KMS-11 (cell line): ENCODE measurements around the gene FADS3.

Experiments
- H2AFZ ChIP-seq: fragments of 200-600 bp; sonication (generic); 2 replicates; pipeline ENCODE4 v1.6.1; 2016; ENCODE audit warnings: antibody characterized with exemption, mixed run types, low read depth
- H3K27ac ChIP-seq: fragments of 200-600 bp; sonication (generic); 2 replicates; pipeline ENCODE4 v1.6.1; 2016; ENCODE audit warnings: mild to moderate bottlenecking, mixed run types
- H3K27me3 ChIP-seq: fragments of 200-600 bp; sonication (generic); 2 replicates; pipeline ENCODE4 v1.6.1; 2017; ENCODE audit warnings: mild to moderate bottlenecking, low read depth, mixed run types, moderate library complexity; ENCODE audit not compliant: insufficient read depth
- H3K36me3 ChIP-seq: fragments of 200-600 bp; sonication (generic); 2 replicates; pipeline ENCODE4 v1.6.1; 2017; ENCODE audit warnings: mild to moderate bottlenecking, mixed run types; ENCODE audit not compliant: insufficient read depth
- H3K4me1 ChIP-seq: fragments of 200-600 bp; sonication (generic); 2 replicates; pipeline ENCODE4 v1.6.1; 2016; ENCODE audit warnings: mild to moderate bottlenecking, low read depth, mixed run types; ENCODE audit not compliant: poor library complexity, severe bottlenecking
- H3K4me2 ChIP-seq: fragments of 200-600 bp; sonication (generic); 2 replicates; pipeline ENCODE4 v1.7.0; 2016; ENCODE audit warnings: mild to moderate bottlenecking, mixed run types
- H3K4me3 ChIP-seq: fragments of 200-600 bp; sonication (generic); IDR thresholded peaks from 2 replicates; pipeline ENCODE4 v1.6.1; 2017; ENCODE audit warnings: low read depth, low read length, mixed read lengths; ENCODE audit not compliant: insufficient read depth
- H3K79me2 ChIP-seq: fragments of 200-600 bp; sonication (generic); 2 replicates; pipeline ENCODE4 v1.6.1; 2016; ENCODE audit warnings: low read depth, mixed run types; ENCODE audit not compliant: insufficient read depth
- H3K9ac ChIP-seq: fragments of 200-600 bp; sonication (generic); 2 replicates; pipeline ENCODE4 v1.6.1; 2016; ENCODE audit warnings: mild to moderate bottlenecking, mixed run types
- H4K20me1 ChIP-seq: fragments of 200-600 bp; sonication (generic); 2 replicates; pipeline ENCODE4 v1.6.1; 2016; ENCODE audit warnings: mild to moderate bottlenecking, mixed run types; ENCODE audit not compliant: insufficient read depth
- CTCF ChIP-seq: fragments of 200-600 bp; sonication (generic); conservative IDR thresholded peaks from 2 replicates; pipeline ENCODE4 v1.6.1; 2017; ENCODE audit warnings: low read depth, mild to moderate bottlenecking, antibody characterized with exemption, low read length, moderate library complexity, mixed read lengths

FADS3 gene

DNA sequence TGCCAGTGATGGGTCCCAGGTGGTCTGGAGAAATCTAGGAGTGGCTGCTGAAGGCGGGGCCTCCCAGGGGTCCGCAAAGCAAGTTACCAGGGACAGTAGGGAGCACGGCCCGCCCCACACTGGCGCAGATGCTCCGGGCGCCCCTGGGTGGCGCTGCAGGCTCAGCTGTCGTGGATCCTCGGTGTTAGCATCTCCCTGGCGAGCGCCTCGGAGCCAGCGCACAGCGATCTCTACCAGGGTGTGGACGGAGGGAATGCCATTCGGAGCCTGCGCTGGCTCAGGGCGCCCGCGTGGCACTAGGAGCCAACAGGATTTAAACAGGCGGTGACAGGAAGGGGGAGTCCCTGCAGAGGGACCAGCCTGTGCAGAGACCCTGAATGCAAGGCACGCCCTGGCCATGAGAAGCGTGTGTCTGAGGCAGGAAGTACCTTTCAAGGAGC, 20.2 kb downstream of the FADS3 start:
- TF ChIP-seq CTCF: peak; percentile 91
- no peak overlapping the region for H3K4me3 ChIP-seq
- no peaks in the 10 kb centered on the region for H3K27me3 ChIP-seq

DNA sequence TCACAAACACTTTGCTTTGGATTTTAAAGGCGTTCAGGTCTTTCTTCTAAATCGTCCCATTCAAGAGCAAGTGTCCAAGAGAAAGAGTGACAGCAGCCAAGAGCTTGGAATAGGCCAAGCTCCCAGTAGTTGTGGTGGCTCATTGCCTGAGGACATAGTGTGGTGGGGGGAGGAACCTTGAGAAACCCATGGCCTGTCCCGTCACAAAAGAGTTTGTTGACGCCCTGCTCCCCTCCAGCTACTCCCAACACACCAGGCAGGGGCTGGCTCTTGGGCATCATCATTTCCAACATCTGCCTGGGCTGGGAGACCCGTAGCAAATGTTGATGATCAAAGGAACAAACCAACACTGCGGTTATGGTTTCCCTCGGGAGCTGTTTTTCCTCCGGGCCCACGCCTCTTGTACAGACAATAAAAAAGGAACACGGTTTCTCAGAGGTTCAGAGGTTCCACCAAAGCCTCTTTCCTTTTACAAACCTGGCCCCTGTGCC, 20.8 kb downstream of the FADS3 start:
- Histone ChIP-seq H3K4me3 (no peak overlapping the region), H3K4me2 (no peak overlapping the region; the same call in 1 of the 2 replicates), H3K79me2 (no peaks in the 10 kb centered on the region), H4K20me1 (no peaks in the 10 kb centered on the region), H3K36me3 (no peaks in the 10 kb centered on the region), H3K4me1 (no peaks in the 10 kb centered on the region), H3K9ac (no peak overlapping the region), H3K27me3 (no peaks in the 10 kb centered on the region), H3K27ac (no peak overlapping the region), H2AFZ (peak overlapping the region; percentile 89; the same call in 1 of the 2 replicates)
- no peak for TF ChIP-seq CTCF

More for the DNA sequence above, 20.2 kb downstream of the FADS3 start:
- H3K36me3 ChIP-seq: no peaks in the 10 kb centered on the region
- H3K4me2 ChIP-seq: peak overlapping the region; percentile 60; the same call in 1 of the 2 replicates
- no peaks in the 10 kb centered on the region for H4K20me1 ChIP-seq
- peak overlapping the region; percentile 89; the same call in 1 of the 2 replicates for H2AFZ ChIP-seq
- H3K27ac ChIP-seq: no peak overlapping the region
- no peaks in the 10 kb centered on the region for H3K79me2 ChIP-seq
- no peaks in the 10 kb centered on the region for H3K4me1 ChIP-seq
- H3K9ac ChIP-seq: no peak overlapping the region

GRCh38 chr11:61869708-61870451, 21.5 kb downstream of the FADS3 start:
- no peaks in the 10 kb centered on the region for H3K27me3 ChIP-seq
- H3K4me3 ChIP-seq: no peak overlapping the region
- H2AFZ ChIP-seq: no peak overlapping the region
- no peak overlapping the region for H3K4me2 ChIP-seq
- H4K20me1 ChIP-seq: no peaks in the 10 kb centered on the region
- no peaks in the 10 kb centered on the region for H3K79me2 ChIP-seq
- H3K27ac ChIP-seq: no peak overlapping the region
- TF ChIP-seq CTCF: no peak
- no peak overlapping the region for H3K9ac ChIP-seq
- no peaks in the 10 kb centered on the region for H3K36me3 ChIP-seq
- no peaks in the 10 kb centered on the region for H3K4me1 ChIP-seq

DNA sequence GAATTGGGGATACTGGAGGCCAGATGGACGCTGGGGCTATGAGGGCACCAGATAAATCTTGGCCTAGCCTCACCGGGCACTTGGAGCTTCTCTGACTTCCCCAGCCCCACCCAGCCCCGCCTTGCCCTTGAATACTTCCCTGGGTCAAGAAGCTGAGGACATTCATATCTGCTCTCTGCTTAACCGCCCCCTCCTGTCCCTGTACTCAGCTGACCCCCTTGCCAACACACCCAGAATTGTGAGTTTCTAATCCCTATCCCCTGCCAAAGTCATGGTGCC, 22.0 kb downstream of the FADS3 start:
- no peaks in the 10 kb centered on the region for H3K4me1 ChIP-seq
- H3K36me3 ChIP-seq: no peaks in the 10 kb centered on the region
- H4K20me1 ChIP-seq: no peaks in the 10 kb centered on the region
- no peak for TF ChIP-seq CTCF
- no peaks in the 10 kb centered on the region for H3K27me3 ChIP-seq
- no peak overlapping the region for H2AFZ ChIP-seq
- no peaks in the 10 kb centered on the region for H3K79me2 ChIP-seq
- no peak overlapping the region for H3K4me3 ChIP-seq
- no peak overlapping the region for H3K4me2 ChIP-seq
- no peak overlapping the region for H3K27ac ChIP-seq
- H3K9ac ChIP-seq: no peak overlapping the region
